B cell (primary cell): Measurements from ENCODE around the gene PSMC6. TPM values are rescaled to one million over a fixed set of nuclear protein-coding genes. Genes with fewer than 3 reads are reported as not detected.

Source experiments
- ATAC-seq: fragments of 200-7000 bp; cut with Tn5 transposase; one replicate; pipeline ENCODE4 v1.10.0; 2021; ENCODE audit warnings: low read depth, mild to moderate bottlenecking, moderate number of reproducible peaks, moderate library complexity
- CTCF ChIA-PET: fragments of 350-600 bp; sonication (Branson Sonifier 250); formaldehyde crosslinking; loops from one replicate; lab custom pipeline; 2021; ENCODE audit warnings: antibody characterized with exemption, inconsistent platforms; lab: Charles Lee
- POLR2A ChIA-PET: fragments of 350-600 bp; sonication (Branson Sonifier 250); formaldehyde crosslinking; loops from one replicate; lab custom pipeline; 2021; ENCODE audit warnings: antibody characterized with exemption; lab: Charles Lee
- DNase-seq: peaks from one replicate; pipeline ENCODE4 v3.0.0; 2013
- H2AFZ ChIP-seq: 2 replicates; pipeline ENCODE4 v1.6.1; 2012; ENCODE audit warnings: mild to moderate bottlenecking, low read depth, low read length; ENCODE audit not compliant: insufficient read depth, poor library complexity, severe bottlenecking
- H3K27ac ChIP-seq, 2 donors: 1 replicate in 1 of 2; 2 replicates in 1 of 2; pipeline ENCODE4 v1.5.1; 2012 to 2013; ENCODE audit warnings: low read length in 2 of 2, mild to moderate bottlenecking in 2 of 2, moderate library complexity in 1 of 2
- H3K27me3 ChIP-seq, 4 experiments: fragments of 200-600 bp in 1 of 4; sonication (generic) in 1 of 4; replicated peaks in 1 of 4; 1 replicate in 2 of 4; 2 replicates in 2 of 4; pipeline versions ENCODE4 v1.6.1 to v1.7.0; 2013 to 2016; ENCODE audit warnings: low read length in 3 of 4, mild to moderate bottlenecking in 2 of 4, mixed read lengths in 1 of 4, moderate library complexity in 1 of 4; ENCODE audit not compliant: insufficient read depth in 4 of 4, control insufficient read depth in 3 of 4; ENCODE audit errors: control extremely low read depth in 1 of 4
- H3K36me3 ChIP-seq, 2 experiments: replicated peaks in 1 of 2; 1 replicate in 1 of 2; 2 replicates in 1 of 2; pipeline versions ENCODE4 v1.6.1 to v1.7.1; 2013; ENCODE audit warnings: low read length in 1 of 2; ENCODE audit not compliant: insufficient read depth in 2 of 2, control insufficient read depth in 1 of 2; ENCODE audit errors: control extremely low read depth in 1 of 2, extremely low read depth in 1 of 2
- H3K4me1 ChIP-seq, 2 donors: fragments of 200-600 bp in 1 of 2; sonication (generic) in 1 of 2; 1 replicate in 1 of 2; 2 replicates in 1 of 2; pipeline versions ENCODE4 v1.5.1 to v1.6.1; 2013 to 2017; ENCODE audit warnings: low read length in 2 of 2; ENCODE audit not compliant: control insufficient read depth in 2 of 2, insufficient read depth in 2 of 2
- H3K4me2 ChIP-seq: replicated peaks from 2 replicates; pipeline ENCODE3; 2012; ENCODE audit warnings: mild to moderate bottlenecking, low read depth, low read length; ENCODE audit not compliant: poor library complexity, severe bottlenecking
- H3K4me3 ChIP-seq, 5 experiments: fragments of 200-600 bp in 1 of 5; sonication (generic) in 1 of 5; 1 replicate in 3 of 5; 2 replicates in 2 of 5; pipeline versions ENCODE4 v1.5.1 to v1.7.0; 2011 to 2016; ENCODE audit warnings: low read length in 4 of 5, mild to moderate bottlenecking in 4 of 5, low read depth in 2 of 5, control low read depth in 1 of 5, moderate library complexity in 1 of 5; ENCODE audit not compliant: insufficient read depth in 1 of 5; ENCODE audit errors: control extremely low read depth in 1 of 5, extremely low read depth in 1 of 5
- H3K79me2 ChIP-seq: fragments of 200-600 bp; sonication (generic); one replicate; pipeline ENCODE4 v1.6.0; 2016; ENCODE audit warnings: low read length; ENCODE audit not compliant: control insufficient read depth, insufficient read depth
- H3K9ac ChIP-seq: fragments of 200-600 bp; sonication (generic); 2 replicates; pipeline ENCODE4 v1.6.1; 2017; ENCODE audit warnings: mild to moderate bottlenecking, low read length, moderate library complexity
- H3K9me3 ChIP-seq, 3 donors: one replicate each; pipeline versions ENCODE4 v1.6.1 to v1.7.1; 2013; ENCODE audit warnings: low read length in 2 of 3; ENCODE audit not compliant: control insufficient read depth in 2 of 3, insufficient read depth in 1 of 3; ENCODE audit errors: control extremely low read depth in 1 of 3
- H4K20me1 ChIP-seq: 2 replicates; pipeline ENCODE4 v1.6.0; 2012; ENCODE audit warnings: mild to moderate bottlenecking, low read length; ENCODE audit not compliant: insufficient read depth, control insufficient read depth, poor library complexity, severe bottlenecking
- H3K27ac Mint-ChIP-seq: one replicate; pipeline ENCODE4 v1.8.0; 2021; ENCODE audit warnings: mixed read lengths
- H3K27me3 Mint-ChIP-seq: one replicate; pipeline ENCODE4 v1.8.0; 2021; ENCODE audit warnings: mixed read lengths
- H3K4me1 Mint-ChIP-seq: one replicate; pipeline ENCODE4 v1.8.0; 2021; ENCODE audit warnings: mixed read lengths
- H3K4me3 Mint-ChIP-seq: one replicate; pipeline ENCODE4 v1.8.0; 2021; ENCODE audit warnings: mixed read lengths
- H3K9me3 Mint-ChIP-seq: one replicate; pipeline ENCODE4 v1.8.0; 2022; ENCODE audit warnings: mixed read lengths; ENCODE audit not compliant: insufficient read depth
- EZH2 ChIP-seq: IDR thresholded peaks from 2 replicates; pipeline ENCODE4 v1.6.1; 2012; ENCODE audit warnings: borderline replicate concordance, low read depth, mild to moderate bottlenecking, moderate library complexity, low read length; ENCODE audit not compliant: insufficient read depth, poor library complexity, severe bottlenecking
- WGBS: methylation state at CpG from one replicate; pipeline ENCODE4 v1.1.5; 2013; ENCODE audit warnings: missing lambda C conversion rate; ENCODE audit not compliant: insufficient coverage; 5-methylcytosine and 5-hydroxymethylcytosine counted together
- intact Hi-C: fragments of 100-400 bp; cut with micrococcal nuclease; formaldehyde crosslinking; loops from one replicate; pipeline ENCODE4 v1.10.0; 2022
- polyA plus RNA-seq: library from polyadenylated mRNA; depleted of rRNA; stranded (reverse); fragments of >200 nt; gene quantifications from 2 replicates; pipeline ENCODE4 v1.2.3, GENCODE V29; 2012
- total RNA-seq, 2 donors: library from RNA; stranded (reverse); fragments of 120-200 nt in 1 of 2; gene quantifications; 1 replicate in 1 of 2; 2 replicates in 1 of 2; pipeline versions ENCODE4 v1.2.3 to v1.2.4, GENCODE V29; 2013 to 2022
- TF ChIP-seq, protein P1 (sequence below): fragments of 200-600 bp; IDR thresholded peaks from one replicate; pipeline ENCODE4 v1.8.0; 2022; ENCODE audit warnings: antibody characterized with exemption, mild to moderate bottlenecking

The PSMC6 gene
- total and polyA plus RNA-seq, 2 donors (not counting 1 experiment from before 2014, with no cell fraction given), result 35.6 to 75.3 TPM

DNA sequence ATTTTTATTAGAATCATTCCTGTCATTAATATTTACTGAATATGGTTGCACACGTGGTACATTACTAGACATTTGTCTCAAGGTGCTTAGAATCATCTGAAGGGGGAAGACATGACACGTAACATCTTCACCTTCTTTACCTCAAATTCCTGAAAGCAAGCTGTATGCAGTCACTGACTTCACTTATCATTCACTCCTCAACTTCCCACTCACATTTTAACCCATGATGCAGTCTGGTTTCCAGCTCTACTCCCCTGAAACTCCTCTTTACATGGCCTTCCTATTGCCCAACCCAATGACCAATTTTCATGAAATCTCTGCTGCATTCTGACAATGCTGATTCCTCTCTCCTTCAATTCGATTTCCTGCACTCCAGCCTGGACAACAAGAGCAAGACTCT is 5.8 kb upstream of the PSMC6 start:
- TF ChIP-seq, protein P1, sequence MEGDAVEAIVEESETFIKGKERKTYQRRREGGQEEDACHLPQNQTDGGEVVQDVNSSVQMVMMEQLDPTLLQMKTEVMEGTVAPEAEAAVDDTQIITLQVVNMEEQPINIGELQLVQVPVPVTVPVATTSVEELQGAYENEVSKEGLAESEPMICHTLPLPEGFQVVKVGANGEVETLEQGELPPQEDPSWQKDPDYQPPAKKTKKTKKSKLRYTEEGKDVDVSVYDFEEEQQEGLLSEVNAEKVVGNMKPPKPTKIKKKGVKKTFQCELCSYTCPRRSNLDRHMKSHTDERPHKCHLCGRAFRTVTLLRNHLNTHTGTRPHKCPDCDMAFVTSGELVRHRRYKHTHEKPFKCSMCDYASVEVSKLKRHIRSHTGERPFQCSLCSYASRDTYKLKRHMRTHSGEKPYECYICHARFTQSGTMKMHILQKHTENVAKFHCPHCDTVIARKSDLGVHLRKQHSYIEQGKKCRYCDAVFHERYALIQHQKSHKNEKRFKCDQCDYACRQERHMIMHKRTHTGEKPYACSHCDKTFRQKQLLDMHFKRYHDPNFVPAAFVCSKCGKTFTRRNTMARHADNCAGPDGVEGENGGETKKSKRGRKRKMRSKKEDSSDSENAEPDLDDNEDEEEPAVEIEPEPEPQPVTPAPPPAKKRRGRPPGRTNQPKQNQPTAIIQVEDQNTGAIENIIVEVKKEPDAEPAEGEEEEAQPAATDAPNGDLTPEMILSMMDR, result no peak
- TF ChIP-seq EZH2, result no peak
- H3K4me3 ChIP-seq, result no peak overlapping the region
- no peak overlapping the region for H3K27ac Mint-ChIP-seq
- no peaks in the 10 kb centered on the region for H3K27me3 ChIP-seq
- POLR2A ChIA-PET, result no interaction called here
- H3K36me3 ChIP-seq, result no peaks in the 10 kb centered on the region
- no peaks in the 10 kb centered on the region for H4K20me1 ChIP-seq
- peaks cover 0 to 3% (median 0%) of the 10 kb centered on the region in 3 donors for H3K9me3 ChIP-seq
- no peak overlapping the region for H3K4me3 Mint-ChIP-seq
- no peak for DNase-seq
- peaks cover under 1 to 3% of the 10 kb centered on the region in 2 donors for H3K4me1 ChIP-seq
- no peak overlapping the region for H3K9ac ChIP-seq
- H3K27ac ChIP-seq, result no peak overlapping the region
- CTCF ChIA-PET, result interaction anchor here (0.7 kb wide), 1 partner anchor 56 kb away, joined by 3 read pairs; no protein-coding TSS in a partner anchor
- ATAC-seq, result no peak
- WGBS, result 100% methylated on average over 1 of the region's 3 CpGs
- no peak overlapping the region for H3K4me2 ChIP-seq
- H3K79me2 ChIP-seq, result peaks cover 9% of the 10 kb centered on the region
- H3K27me3 Mint-ChIP-seq, result no peaks in the 10 kb centered on the region
- intact Hi-C loops, result loop anchor here (10.0 kb wide), 2 partner anchors 856 to 1694 kb away; partner anchors contain the start of gene CDKN3
- peaks cover under 1% of the 10 kb centered on the region for H3K4me1 Mint-ChIP-seq
- H2AFZ ChIP-seq, result no peak overlapping the region
- H3K9me3 Mint-ChIP-seq, result no peaks in the 10 kb centered on the region

DNA sequence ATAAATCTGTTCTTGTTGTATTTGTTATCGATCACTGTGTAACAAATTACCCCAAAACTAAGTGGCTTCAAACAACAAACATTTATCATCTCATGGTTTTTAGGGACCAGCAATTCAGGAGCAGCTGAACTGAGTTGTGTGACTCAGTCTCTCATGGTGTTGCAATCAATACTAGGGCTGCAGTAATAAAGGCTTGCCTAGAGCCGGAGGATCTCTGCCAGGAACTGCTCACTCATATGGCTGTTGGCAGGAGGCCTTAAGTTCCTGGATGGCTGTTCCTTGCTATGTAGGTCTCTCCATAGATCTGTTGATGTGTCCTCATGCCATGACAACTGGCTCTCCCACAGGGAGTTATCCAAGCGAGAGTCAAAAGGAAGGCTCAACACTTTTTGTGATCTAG is 3.8 kb upstream of the PSMC6 start:
- Histone ChIP-seq H3K4me3 (no peak overlapping the region), H4K20me1 (peaks cover 11% of the 10 kb centered on the region), H3K79me2 (peaks cover 29% of the 10 kb centered on the region), H3K27ac (no peak overlapping the region), H3K36me3 (no peaks in the 10 kb centered on the region), H3K4me1 (peaks cover 14 to 15% of the 10 kb centered on the region in 2 donors), H3K9ac (no peak overlapping the region), H2AFZ (no peak overlapping the region), H3K4me2 (no peak overlapping the region), H3K27me3 (no peaks in the 10 kb centered on the region), H3K9me3 (peaks cover 0 to 3% (median 0%) of the 10 kb centered on the region in 3 donors)
- TF ChIP-seq EZH2, result no peak
- TF ChIP-seq, protein P1, result no peak
- DNase-seq (no peak), ATAC-seq (no peak)
- Mint-ChIP-seq H3K4me1 (peaks cover 19% of the 10 kb centered on the region), H3K27ac (no peak overlapping the region), H3K4me3 (no peak overlapping the region), H3K27me3 (no peaks in the 10 kb centered on the region), H3K9me3 (no peaks in the 10 kb centered on the region)
- POLR2A ChIA-PET, result no interaction called here
- 89% methylated on average over 1 of the region's 3 CpGs for WGBS
- CTCF ChIA-PET, result no interaction called here
- intact Hi-C loops, result loop anchor here (10.0 kb wide), 2 partner anchors 858 to 1692 kb away; partner anchors contain the start of gene CDKN3
